Activated T-cell treated with anti-CD3 and anti-CD28 coated beads, Interleukin-2, amount 50 U/mL, for 4 hours (primary cell): Measurements from ENCODE around the gene NACC2. TPM values are rescaled to one million over a fixed set of nuclear protein-coding genes. Genes with fewer than 3 reads are reported as not detected.

Experiments
- ATAC-seq, 2 donors: fragments of 200-7000 bp; cut with Tn5 transposase; one replicate each; pipeline ENCODE4 v1.10.0; 2021
- DNase-seq: peaks from one replicate; pipeline ENCODE4 v3.0.0-alpha.2; 2020
- H3K27me3 Mint-ChIP-seq: one replicate; pipeline ENCODE4 v1.8.0; 2021; ENCODE audit warnings: low read depth, mixed read lengths
- H3K36me3 Mint-ChIP-seq: one replicate; pipeline ENCODE4 v1.8.0; 2022; ENCODE audit warnings: mixed read lengths; ENCODE audit not compliant: insufficient read depth
- H3K4me1 Mint-ChIP-seq: one replicate; pipeline ENCODE4 v1.8.0; 2021; ENCODE audit warnings: low read depth, mixed read lengths
- H3K4me3 Mint-ChIP-seq: one replicate; pipeline ENCODE4 v1.8.0; 2021; ENCODE audit warnings: mild to moderate bottlenecking, moderate library complexity, mixed read lengths
- H3K9me3 Mint-ChIP-seq: one replicate; pipeline ENCODE4 v1.8.0; 2021; ENCODE audit warnings: mixed read lengths
- total RNA-seq, 3 donors: library from RNA; stranded (reverse); gene quantifications; one replicate each; pipeline ENCODE4 v1.2.1, GENCODE V29; 2021

Gene NACC2
- total RNA-seq, 3 donors from 2014 or later = 5.9 to 6.2 (median 6.0) TPM

DNA sequence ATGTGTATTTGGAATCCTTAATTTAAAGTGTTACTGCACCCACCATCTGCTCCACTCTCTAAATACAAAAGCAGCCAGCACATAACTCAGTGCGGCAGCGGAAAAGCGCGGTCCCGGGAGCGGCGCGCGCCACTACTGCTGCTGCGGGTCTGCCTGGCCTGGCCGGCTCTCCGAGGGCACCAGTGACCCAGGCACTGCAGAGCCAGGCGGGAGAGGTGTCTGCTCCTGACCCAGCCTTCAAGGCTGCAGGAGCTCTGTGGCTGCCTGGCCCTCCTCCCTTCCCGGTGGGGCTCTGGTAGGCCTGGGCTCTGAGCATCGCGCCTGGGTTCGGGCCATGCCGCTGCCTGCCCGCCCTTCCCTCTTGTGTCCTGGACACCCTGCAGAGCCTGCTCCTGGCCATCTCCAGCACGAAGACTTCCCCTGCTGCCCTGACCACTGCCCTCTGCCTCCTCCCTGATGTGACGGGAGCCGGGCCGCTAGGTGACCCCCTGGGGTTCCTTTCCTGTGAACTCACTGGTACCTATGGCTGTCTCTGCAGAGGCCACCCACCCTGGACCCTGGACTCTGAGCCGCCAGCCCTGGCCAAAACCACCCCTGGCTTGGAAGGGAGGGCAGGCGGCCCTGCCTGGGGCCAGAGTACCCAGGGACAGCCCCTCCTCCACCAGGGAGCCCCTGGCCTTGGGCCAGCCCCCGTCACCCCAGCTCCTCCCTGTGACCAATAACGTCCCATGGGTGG lies 101.2 kb downstream of the NACC2 start:
- no peaks in the 10 kb centered on the region for H3K9me3 Mint-ChIP-seq
- DNase-seq = no peak

DNA sequence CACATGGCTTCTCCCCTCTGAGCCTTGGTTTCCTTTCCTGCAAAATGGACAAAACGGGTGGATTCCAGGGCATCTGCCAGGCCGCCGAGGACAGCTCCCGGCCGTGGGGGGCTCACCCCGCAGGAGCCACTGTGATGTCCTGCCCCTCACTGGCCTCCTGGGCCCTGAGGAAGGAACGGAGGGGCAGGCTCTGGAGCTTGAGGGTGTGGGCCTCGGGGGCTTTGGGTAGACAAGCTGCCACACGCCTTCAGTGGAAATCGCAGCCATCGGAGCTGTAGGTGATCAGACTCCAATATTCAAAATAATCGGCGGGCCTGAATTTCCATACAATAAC lies 101.7 kb downstream of the NACC2 start:
- H3K4me3 Mint-ChIP-seq = no peak overlapping the region
- DNase-seq (no peak), ATAC-seq (no peak)
- H3K36me3 Mint-ChIP-seq = no peaks in the 10 kb centered on the region
- peaks cover 21% of the 10 kb centered on the region for H3K4me1 Mint-ChIP-seq
- H3K9me3 Mint-ChIP-seq = no peaks in the 10 kb centered on the region
- no peaks in the 10 kb centered on the region for H3K27me3 Mint-ChIP-seq

More for the DNA sequence above, 101.2 kb downstream of the NACC2 start:
- H3K36me3 Mint-ChIP-seq = no peaks in the 10 kb centered on the region
- H3K27me3 Mint-ChIP-seq = no peaks in the 10 kb centered on the region
- ATAC-seq = no peak
- no peak overlapping the region for H3K4me3 Mint-ChIP-seq
- H3K4me1 Mint-ChIP-seq = peaks cover 21% of the 10 kb centered on the region

DNA sequence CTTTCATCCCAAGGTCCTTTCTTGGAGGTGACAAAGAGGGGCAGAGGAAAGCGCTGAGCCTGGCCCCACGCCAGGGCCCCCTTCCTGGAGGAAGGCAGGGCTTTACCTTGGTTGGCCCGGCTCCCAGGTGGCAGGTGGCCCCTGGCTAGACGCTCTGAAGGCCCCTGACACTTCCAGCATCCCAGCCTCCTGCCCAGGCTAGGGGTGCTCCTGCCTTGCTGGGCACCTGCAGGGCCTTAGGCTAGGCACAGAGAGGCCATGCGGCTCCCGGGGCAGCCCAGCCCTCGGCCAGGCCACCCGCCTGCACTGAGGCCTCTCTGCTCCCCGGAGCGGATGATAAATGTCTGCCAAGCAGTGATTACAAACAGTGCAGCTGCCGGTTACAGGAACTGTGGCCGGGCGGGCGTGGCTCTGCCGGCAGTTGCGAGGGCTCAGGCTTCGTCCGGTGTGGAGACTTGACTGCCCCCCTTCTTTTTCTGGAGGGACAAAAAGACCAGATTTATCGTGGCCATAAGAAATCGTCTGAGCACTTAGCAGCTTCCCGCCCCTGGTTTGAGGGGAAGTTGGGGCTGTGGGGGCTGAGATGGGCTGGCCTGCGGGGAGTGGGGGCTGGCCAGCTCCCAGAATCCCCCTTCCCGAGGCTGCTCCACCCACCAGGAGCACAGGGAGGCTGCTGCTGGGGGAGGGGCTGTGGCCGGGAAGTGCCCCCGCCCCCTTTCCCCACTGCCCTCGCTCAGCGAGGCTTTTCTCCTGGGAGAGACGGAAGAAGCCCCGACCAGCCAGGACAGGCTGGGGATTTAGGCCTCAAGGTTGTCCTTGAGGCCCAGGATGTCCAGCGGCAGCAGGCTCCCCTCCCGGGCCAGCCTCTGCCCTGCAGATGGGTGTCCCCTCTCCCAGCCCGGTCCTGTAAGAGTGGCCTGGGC lies 102.3 kb downstream of the NACC2 start:
- H3K27me3 Mint-ChIP-seq = no peaks in the 10 kb centered on the region

DNA sequence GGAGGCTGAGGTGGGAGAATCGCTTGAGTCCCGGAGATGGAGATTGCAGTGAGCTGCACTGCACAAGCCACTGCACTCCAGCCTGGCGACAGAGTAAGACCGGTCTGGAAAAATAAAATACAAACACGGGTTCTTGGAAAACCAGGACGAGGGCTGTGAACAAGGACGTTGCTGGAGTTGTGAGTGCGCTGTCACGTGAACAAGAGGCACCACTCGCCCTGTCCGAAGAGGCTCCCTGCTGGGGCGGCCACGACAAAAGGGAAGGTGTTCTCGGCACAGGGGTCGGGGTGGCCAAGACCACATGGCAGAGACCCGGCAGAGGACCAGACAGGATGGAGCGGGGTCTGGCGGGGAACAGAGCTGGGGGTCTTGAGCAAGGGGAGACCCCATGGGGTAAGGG lies 103.3 kb downstream of the NACC2 start:
- Mint-ChIP-seq H3K4me3 (no peak overlapping the region), H3K27me3 (no peaks in the 10 kb centered on the region), H3K9me3 (no peaks in the 10 kb centered on the region), H3K36me3 (no peaks in the 10 kb centered on the region), H3K4me1 (peaks cover 21% of the 10 kb centered on the region)
- no peak for ATAC-seq
- no peak for DNase-seq

More for the DNA sequence above, 102.3 kb downstream of the NACC2 start:
- ATAC-seq (peak; percentile 58 to 65), DNase-seq (peak; percentile 20)
- no peaks in the 10 kb centered on the region for H3K36me3 Mint-ChIP-seq
- peak overlapping the region; percentile 31 for H3K4me3 Mint-ChIP-seq
- H3K4me1 Mint-ChIP-seq = peaks cover 21% of the 10 kb centered on the region
- no peaks in the 10 kb centered on the region for H3K9me3 Mint-ChIP-seq

DNA sequence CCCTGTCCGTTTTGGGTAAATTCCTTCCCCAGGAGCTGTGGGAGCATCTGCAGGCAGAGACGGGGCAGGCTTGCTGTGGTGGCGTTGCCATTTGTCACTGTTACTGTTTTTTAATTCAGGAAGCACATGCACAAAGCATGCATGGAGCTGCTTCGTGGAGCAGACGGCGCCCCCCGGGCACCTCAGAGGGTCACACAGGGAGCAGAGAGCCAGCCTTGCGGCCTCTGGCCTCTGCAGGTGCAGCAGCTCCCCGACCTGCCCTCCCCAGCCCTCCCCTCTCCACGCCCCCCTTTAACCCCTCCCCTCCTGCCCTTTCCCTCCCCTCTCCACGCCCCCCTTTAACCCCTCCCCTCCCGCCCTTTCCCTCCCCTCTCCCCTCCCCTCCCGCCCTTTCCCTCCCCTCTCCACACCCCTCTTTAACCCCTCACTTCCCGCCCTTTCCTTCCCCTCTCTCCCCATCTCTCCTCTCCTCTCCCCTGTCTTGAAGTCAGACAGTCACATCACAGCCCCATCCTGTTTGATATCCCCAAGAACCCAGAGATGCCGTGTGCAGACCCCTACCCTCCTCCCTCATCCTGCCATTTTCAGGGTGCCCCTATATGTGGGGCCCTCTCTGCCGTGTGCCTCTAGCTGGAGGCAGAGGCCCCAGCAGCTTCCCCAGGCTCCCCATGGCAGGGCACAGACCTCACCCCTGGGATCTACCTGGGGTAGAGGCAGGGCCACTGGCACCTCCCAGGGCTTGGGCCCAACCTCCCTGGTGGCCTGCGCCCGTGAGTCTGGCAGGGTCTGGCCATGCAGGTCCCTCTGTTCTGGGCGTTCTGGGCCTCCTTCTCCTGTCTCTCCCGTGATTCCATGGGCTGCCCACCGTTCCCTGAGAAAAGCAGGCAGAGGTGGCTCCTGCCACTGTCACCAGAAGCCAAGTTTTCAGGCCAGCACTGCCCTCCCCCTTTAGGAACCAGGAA lies 104.3 kb downstream of the NACC2 start:
- peak; percentile 52 for DNase-seq
- ATAC-seq = peak; percentile 57 to 66
- Mint-ChIP-seq H3K36me3 (no peaks in the 10 kb centered on the region), H3K27me3 (no peaks in the 10 kb centered on the region), H3K4me3 (peak overlapping the region; percentile 42), H3K4me1 (peaks cover 21% of the 10 kb centered on the region), H3K9me3 (no peaks in the 10 kb centered on the region)

DNA sequence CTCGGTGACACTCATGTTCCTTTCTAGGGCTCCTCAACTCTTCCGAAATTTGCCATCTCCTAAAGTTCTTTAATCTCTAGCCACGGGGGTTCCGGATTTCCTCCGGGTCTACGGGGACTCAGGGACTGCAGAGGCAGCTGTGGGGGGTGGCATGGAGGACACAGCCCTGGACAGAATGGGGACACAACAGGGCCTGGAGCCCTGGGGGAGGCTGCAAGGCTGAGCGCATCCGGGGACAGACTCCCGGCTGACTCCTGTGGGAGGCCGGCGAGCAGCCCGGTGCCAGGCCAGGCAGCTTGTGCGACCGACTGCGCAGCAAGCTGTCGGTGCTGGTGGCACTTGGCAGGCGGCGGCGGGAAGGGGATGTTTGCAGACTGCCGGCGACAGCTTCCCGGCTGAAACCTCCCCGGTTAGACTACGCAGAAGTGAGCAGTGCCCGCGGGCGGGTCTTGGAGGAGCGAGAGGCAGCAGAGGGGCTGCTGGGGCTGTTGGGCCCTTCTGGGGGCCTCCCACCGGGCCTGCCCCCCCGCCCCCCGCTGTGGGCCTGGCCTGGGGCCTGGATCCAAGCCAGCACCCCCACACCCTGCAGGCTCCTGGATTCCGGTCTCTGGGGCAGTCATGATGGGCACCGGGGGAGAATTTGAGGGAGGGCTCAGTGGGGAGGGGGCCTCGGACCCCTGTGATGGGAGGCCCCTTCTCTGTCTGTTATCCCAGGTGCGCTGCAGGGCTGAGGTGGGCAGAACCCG lies 105.2 kb downstream of the NACC2 start:
- Mint-ChIP-seq H3K27me3 (no peaks in the 10 kb centered on the region), H3K36me3 (no peaks in the 10 kb centered on the region), H3K4me3 (peak overlapping the region; percentile 47), H3K9me3 (no peaks in the 10 kb centered on the region), H3K4me1 (peaks cover 20% of the 10 kb centered on the region)
- DNase-seq (no peak), ATAC-seq (peak; percentile 38 to 47)

DNA sequence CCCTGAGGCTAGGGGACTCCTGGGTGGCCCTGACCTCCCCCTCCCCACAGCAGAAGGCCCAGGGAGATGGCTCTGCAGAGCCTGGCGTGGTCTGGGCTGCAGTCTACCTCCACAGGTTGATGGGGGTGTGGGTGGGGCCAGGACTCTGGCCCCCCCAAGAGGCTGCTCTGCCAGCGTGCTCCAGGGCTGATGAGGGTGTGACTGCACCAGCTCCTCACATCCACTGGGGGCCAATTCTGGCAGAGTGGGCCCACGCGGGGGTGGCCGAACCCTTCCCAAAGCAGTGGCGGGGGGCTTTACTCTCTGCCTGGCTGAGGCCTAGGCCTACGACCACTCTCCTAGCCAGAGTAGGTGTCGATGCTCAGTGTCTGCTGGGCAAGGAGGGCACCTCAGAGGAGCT lies 105.9 kb downstream of the NACC2 start:
- Mint-ChIP-seq H3K4me3 (no peak overlapping the region), H3K27me3 (no peaks in the 10 kb centered on the region), H3K36me3 (no peaks in the 10 kb centered on the region), H3K9me3 (no peaks in the 10 kb centered on the region), H3K4me1 (peaks cover 17% of the 10 kb centered on the region)
- no peak for ATAC-seq
- DNase-seq = no peak

DNA sequence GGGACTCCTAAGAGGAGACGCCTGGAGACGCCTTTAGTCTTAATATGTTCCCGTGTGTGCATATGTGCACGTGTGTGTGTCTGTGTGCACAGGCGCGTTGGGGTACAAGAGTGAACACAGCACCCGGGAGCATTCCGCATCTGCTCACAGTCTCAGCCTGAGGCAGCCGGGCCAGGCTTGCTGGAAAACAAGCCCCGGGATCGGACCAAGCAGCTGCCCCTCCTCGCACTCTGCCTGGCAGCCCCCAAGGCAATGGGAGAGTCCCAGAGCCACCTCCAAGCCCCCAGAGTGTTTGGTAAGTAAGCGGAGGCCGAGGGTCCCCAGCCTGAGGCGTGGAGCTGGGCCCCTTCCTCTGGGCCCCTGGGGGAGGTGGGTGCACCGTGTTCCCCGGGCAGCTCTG lies 106.6 kb downstream of the NACC2 start:
- no peak for DNase-seq
- Mint-ChIP-seq H3K4me1 (peaks cover 17% of the 10 kb centered on the region), H3K27me3 (no peaks in the 10 kb centered on the region), H3K36me3 (no peaks in the 10 kb centered on the region), H3K9me3 (no peaks in the 10 kb centered on the region), H3K4me3 (no peak overlapping the region)
- ATAC-seq = no peak

DNA sequence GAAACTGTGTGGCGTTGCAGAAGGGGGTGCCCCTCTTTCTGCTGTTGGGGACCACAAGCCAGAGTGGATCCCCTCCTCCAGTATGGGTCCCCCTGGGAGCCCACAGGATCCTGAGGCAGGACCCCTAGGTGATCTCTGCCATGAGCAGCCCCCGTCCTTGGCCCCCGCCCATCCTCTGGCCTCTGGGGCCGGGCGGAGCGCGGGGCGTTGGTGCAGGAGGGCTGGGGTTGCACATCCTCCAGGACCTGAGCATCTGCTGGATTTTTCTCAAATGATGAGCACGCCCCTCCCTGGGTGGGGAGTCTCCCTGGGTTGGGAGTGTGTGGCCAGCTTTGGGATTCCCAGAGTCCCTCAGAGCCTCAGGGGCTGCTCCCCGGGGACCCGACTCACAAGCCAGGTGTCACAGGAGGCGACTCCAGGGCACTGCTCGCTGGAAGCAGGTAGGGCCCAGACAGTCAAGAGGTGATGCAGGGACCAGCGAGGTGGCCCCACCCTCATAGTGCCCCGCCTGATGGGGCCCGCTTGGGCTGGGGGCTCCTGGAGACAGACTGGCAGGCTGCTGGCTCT lies 107.2 kb downstream of the NACC2 start:
- DNase-seq (no peak), ATAC-seq (no peak)
- Mint-ChIP-seq H3K4me3 (no peak overlapping the region), H3K27me3 (no peaks in the 10 kb centered on the region), H3K9me3 (no peaks in the 10 kb centered on the region), H3K4me1 (peaks cover 17% of the 10 kb centered on the region), H3K36me3 (no peaks in the 10 kb centered on the region)

DNA sequence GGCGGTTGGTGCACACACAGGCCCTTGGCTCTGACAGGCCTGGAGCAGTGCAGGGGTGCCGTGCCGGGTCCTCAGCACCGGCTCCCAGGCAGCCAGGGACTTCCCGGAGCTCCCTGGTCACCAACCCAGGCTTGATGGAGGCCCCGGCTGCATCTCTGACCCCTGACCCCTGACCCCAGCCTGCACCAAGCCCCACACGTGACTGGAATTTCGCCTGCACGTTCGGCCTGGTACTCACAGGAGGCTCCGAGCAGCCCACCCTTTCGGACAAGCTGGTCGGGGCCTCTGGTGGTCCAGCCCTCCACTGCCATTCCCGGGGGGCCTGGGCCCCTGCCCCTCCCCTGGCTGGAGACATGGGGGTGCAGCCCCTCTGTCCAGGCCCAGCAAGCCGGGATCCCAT lies 108.5 kb downstream of the NACC2 start:
- DNase-seq = no peak
- Mint-ChIP-seq H3K9me3 (no peaks in the 10 kb centered on the region), H3K4me3 (no peak overlapping the region), H3K4me1 (peaks cover 10% of the 10 kb centered on the region), H3K27me3 (no peaks in the 10 kb centered on the region), H3K36me3 (no peaks in the 10 kb centered on the region)
- ATAC-seq = no peak

DNA sequence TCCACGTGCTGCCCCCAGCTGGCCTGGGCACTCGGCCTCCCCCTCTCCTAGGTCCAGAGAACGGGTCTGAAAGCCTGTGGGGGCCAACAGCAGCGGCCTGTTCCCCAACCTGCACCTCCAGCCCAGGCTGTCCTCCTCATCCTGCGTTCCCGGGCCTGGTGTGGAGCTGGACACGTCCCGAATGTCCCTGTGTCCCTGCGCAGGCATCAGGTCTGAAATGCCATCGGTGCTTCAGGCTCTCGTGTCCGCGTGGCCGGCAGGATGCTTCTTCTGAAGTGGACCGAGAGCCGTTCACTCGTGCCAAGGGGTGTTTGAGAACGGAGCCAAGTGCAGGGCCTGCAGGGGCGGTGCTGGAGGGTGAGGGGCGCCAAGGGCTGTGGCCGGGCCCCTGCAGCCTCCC lies 109.2 kb downstream of the NACC2 start:
- ATAC-seq (no peak), DNase-seq (no peak)
- Mint-ChIP-seq H3K4me1 (peaks cover 7% of the 10 kb centered on the region), H3K36me3 (no peaks in the 10 kb centered on the region), H3K4me3 (no peak overlapping the region), H3K27me3 (no peaks in the 10 kb centered on the region), H3K9me3 (no peaks in the 10 kb centered on the region)

DNA sequence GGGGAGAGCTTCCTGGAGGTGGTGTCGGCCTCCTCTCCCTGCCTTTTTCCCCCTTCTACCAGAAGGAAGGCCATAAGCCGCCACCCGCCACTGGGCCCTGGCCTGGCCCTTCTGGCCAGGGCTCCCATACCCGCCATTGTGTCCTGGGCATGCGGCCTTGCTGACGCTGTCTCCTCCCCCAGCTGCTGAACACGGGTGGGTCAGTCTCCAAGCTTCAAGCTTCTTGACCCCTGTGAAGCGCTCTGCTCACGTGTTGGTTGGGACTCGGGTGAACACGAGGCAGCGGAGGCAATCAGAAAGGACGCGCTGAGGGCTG lies 109.7 kb downstream of the NACC2 start:
- Mint-ChIP-seq H3K9me3 (no peaks in the 10 kb centered on the region), H3K27me3 (no peaks in the 10 kb centered on the region), H3K36me3 (no peaks in the 10 kb centered on the region), H3K4me3 (no peak overlapping the region), H3K4me1 (peaks cover 7% of the 10 kb centered on the region)
- DNase-seq (no peak), ATAC-seq (no peak)

DNA sequence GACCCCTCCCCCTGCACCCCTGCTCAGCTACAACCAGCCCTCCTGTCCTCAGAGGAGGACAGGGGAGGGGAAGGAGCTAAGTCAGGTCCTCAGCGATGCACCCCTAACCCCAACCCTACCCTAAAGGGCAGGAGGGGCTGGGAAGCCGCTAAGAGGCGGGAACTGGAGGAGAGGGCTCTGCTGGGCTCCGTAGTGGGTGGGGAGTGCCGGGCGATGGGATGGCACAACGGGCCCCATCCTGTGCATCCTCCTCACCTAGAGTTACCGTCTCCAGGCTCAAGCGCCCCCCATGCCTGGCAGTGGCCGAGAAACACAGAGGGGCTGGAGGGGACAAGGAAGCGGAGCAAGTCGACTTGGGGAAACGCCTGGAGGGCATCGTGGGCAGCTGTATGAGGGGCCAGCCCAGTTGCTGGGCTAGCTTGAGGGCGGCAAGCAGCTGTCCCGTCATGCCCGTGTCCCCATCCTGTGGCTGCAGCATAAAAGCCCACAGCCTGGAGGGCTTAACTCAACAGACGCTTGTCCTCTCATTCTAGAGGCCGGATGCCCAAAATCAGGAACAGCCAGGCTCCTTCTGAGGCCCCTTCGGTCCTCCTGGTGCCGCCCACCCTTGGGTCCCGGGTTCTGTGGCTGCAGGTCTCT lies 110.9 kb downstream of the NACC2 start:
- no peaks in the 10 kb centered on the region for H3K36me3 Mint-ChIP-seq
- peaks cover 8% of the 10 kb centered on the region for H3K4me1 Mint-ChIP-seq
- H3K27me3 Mint-ChIP-seq = no peaks in the 10 kb centered on the region
- no peak for DNase-seq
- ATAC-seq = no peak
- no peak overlapping the region for H3K4me3 Mint-ChIP-seq
- H3K9me3 Mint-ChIP-seq = no peaks in the 10 kb centered on the region
